Endothelial cell of umbilical vein (primary cell): ENCODE measurements around the gene SLF2. TPM values are rescaled to one million over a fixed set of nuclear protein-coding genes. Genes with fewer than 3 reads are reported as not detected.

Experiments used
- BruUV-seq: library from RNA; stranded (reverse); fragments of 400-500 nt; replicated peaks from 2 replicates; lab custom pipeline; 2021; lab: Mats Ljungman, UMichigan
- CTCF ChIA-PET: fragments of 300-600, 350-600 bp; sonication (Branson Sonifier 250); formaldehyde crosslinking; loops from one replicate; lab custom pipeline; 2021; ENCODE audit warnings: antibody characterized with exemption, inconsistent platforms; lab: Charles Lee
- POLR2A ChIA-PET: fragments of 300-600, 350-600 bp; sonication (Branson Sonifier 250); formaldehyde crosslinking; loops from one replicate; lab custom pipeline; 2021; ENCODE audit warnings: antibody characterized with exemption, inconsistent platforms; lab: Charles Lee
- DNase-seq: peaks from one replicate; pipeline ENCODE4 v3.0.0-alpha.2; 2011; ENCODE audit warnings: low read depth, low spot score
- FAIRE-seq: peaks from 2 replicates; lab custom pipeline; 2011; peaks lifted over from hg19 to GRCh38; lab: Jason Lieb, UNC
- H2AFZ ChIP-seq: 2 replicates; pipeline ENCODE4 v1.6.0; 2012; ENCODE audit warnings: low read depth, low read length, control low read depth, inconsistent platforms
- H3K27ac ChIP-seq: 2 replicates; pipeline ENCODE4 v1.5.1; 2011; ENCODE audit warnings: low read depth, mild to moderate bottlenecking, control low read depth, low read length, moderate library complexity; ENCODE audit not compliant: insufficient read depth
- H3K27me3 ChIP-seq, 2 experiments: 2 replicates each; pipeline versions ENCODE4 v1.6.0 to v1.6.1; 2011; ENCODE audit warnings: low read length in 2 of 2, mixed read lengths in 1 of 2; ENCODE audit not compliant: control insufficient read depth in 2 of 2, insufficient read depth in 2 of 2
- H3K36me3 ChIP-seq, 2 experiments: 2 replicates in 1 of 2; 3 replicates in 1 of 2; pipeline ENCODE4 v1.5.1; 2011; ENCODE audit warnings: low read length in 2 of 2, mild to moderate bottlenecking in 1 of 2, moderate library complexity in 1 of 2; ENCODE audit not compliant: control insufficient read depth in 2 of 2, insufficient read depth in 2 of 2; ENCODE audit errors: extremely low read depth in 1 of 2
- H3K4me1 ChIP-seq: 3 replicates; pipeline ENCODE4 v1.5.1; 2011; ENCODE audit warnings: mild to moderate bottlenecking, low read length; ENCODE audit not compliant: control insufficient read depth, insufficient read depth; ENCODE audit errors: extremely low read depth
- H3K4me2 ChIP-seq: 2 replicates; pipeline ENCODE4 v1.6.1; 2011; ENCODE audit warnings: low read length, control low read depth, mixed read lengths; ENCODE audit not compliant: insufficient read depth
- H3K4me3 ChIP-seq, 3 experiments: fragments of 200-600 bp in 1 of 3; sonication (generic), shearing (Covaris generic) in 1 of 3; replicated peaks in 1 of 3; 2 replicates each; pipeline ENCODE4 v1.5.1; 2011 to 2016; ENCODE audit warnings: control low read depth in 3 of 3, low read length in 3 of 3, mild to moderate bottlenecking in 2 of 3, inconsistent platforms in 1 of 3, low read depth in 1 of 3, moderate library complexity in 1 of 3; ENCODE audit not compliant: insufficient read depth in 1 of 3
- H3K79me2 ChIP-seq: 2 replicates; pipeline ENCODE4 v1.6.0; 2012; ENCODE audit warnings: low read length, inconsistent platforms; ENCODE audit not compliant: control insufficient read depth, insufficient read depth
- H3K9ac ChIP-seq: replicated peaks from 2 replicates; pipeline ENCODE3; 2011; ENCODE audit warnings: low read length, control low read depth; ENCODE audit not compliant: insufficient read depth; ENCODE audit errors: extremely low read depth
- H3K9me1 ChIP-seq: replicated peaks from 3 replicates; pipeline ENCODE4 v1.6.0; 2011; ENCODE audit warnings: mild to moderate bottlenecking, low read length; ENCODE audit not compliant: control insufficient read depth, insufficient read depth; ENCODE audit errors: extremely low read depth
- H3K9me3 ChIP-seq: replicated peaks from 2 replicates; pipeline ENCODE4 v1.5.1; 2012; ENCODE audit warnings: low read length, inconsistent platforms; ENCODE audit not compliant: control insufficient read depth, insufficient read depth
- H4K20me1 ChIP-seq: replicated peaks from 2 replicates; pipeline ENCODE3; 2011; ENCODE audit warnings: mild to moderate bottlenecking, low read length; ENCODE audit not compliant: control insufficient read depth, insufficient read depth; ENCODE audit errors: extremely low read depth
- EZH2 ChIP-seq: IDR thresholded peaks from 2 replicates; pipeline ENCODE4 v1.6.1; 2012; ENCODE audit warnings: borderline replicate concordance, low read depth, mild to moderate bottlenecking, moderate library complexity, low read length, inconsistent platforms; ENCODE audit not compliant: severe bottlenecking
- FOS ChIP-seq: IDR thresholded peaks from 2 replicates; pipeline ENCODE4 v1.6.1; 2011; ENCODE audit warnings: mild to moderate bottlenecking, low read length, moderate library complexity, borderline replicate concordance; ENCODE audit not compliant: insufficient read depth
- GATA2 ChIP-seq: IDR thresholded peaks from 2 replicates; pipeline ENCODE4 v1.7.0; 2011; ENCODE audit warnings: low read depth, mild to moderate bottlenecking, moderate library complexity, mixed read lengths, low read length; ENCODE audit not compliant: insufficient read length, insufficient read depth
- JUN ChIP-seq: IDR thresholded peaks from 2 replicates; pipeline ENCODE4 v1.6.1; 2011; ENCODE audit warnings: borderline replicate concordance, low read depth; ENCODE audit not compliant: insufficient read length, insufficient read depth
- MYC ChIP-seq: IDR thresholded peaks from one replicate; pipeline ENCODE4 v1.6.1; 2011; ENCODE audit warnings: mild to moderate bottlenecking, low read depth, low read length
- POLR2A ChIP-seq: IDR thresholded peaks from 2 replicates; pipeline ENCODE4 v1.6.1; 2012; ENCODE audit warnings: low read depth, mild to moderate bottlenecking, control low read depth, low read length
- POLR2AphosphoS5 ChIP-seq: IDR thresholded peaks from 2 replicates; pipeline ENCODE4 v1.6.1; 2012; ENCODE audit warnings: low read depth, mild to moderate bottlenecking, control low read depth, low read length, moderate library complexity; ENCODE audit not compliant: insufficient read depth
- dilution Hi-C: fragments of 300-500 bp; cut with MboI; formaldehyde crosslinking; loops from one replicate; pipeline ENCODE4 v1.15.0; 2019; ENCODE audit warnings: low sequenced_read_pairs; ENCODE audit not compliant: extremely low pct_ligation_motif_present
- intact Hi-C: fragments of 100-400 bp; cut with micrococcal nuclease; formaldehyde crosslinking; loops from one replicate; pipeline ENCODE4 v1.10.0; 2022
- polyA plus RNA-seq, 4 experiments: library from polyadenylated mRNA; depleted of rRNA in 3 of 4; stranded (reverse) in 3 of 4; unstranded in 1 of 4; fragments of >200 nt; gene quantifications; 2 replicates each; pipeline versions ENCODE4 v1.2.1 to v1.2.3, GENCODE V29; 2011 to 2012; ENCODE audit warnings: missing spikeins in 1 of 4
- total RNA-seq: library from RNA; stranded (reverse); gene quantifications from 2 replicates; pipeline ENCODE4 v1.2.3, GENCODE V29; 2021
- TF ChIP-seq, protein P1 (sequence below): IDR thresholded peaks from 2 replicates; pipeline ENCODE4 v1.6.1; 2011; ENCODE audit not compliant: insufficient read depth, insufficient read length
- TF ChIP-seq, protein P2 (sequence below), 2 donors: IDR thresholded peaks; 1 replicate in 1 of 2; 2 replicates in 1 of 2; pipeline ENCODE4 v1.5.1; 2011; ENCODE audit warnings: low read length in 2 of 2, mild to moderate bottlenecking in 2 of 2, moderate library complexity in 2 of 2, control low read depth in 1 of 2, inconsistent platforms in 1 of 2, low read depth in 1 of 2; ENCODE audit not compliant: insufficient read depth in 1 of 2; ENCODE audit errors: extremely low read depth in 1 of 2

Gene SLF2
- total and polyA plus RNA-seq, 2 donors (not counting 3 experiments of a cell fraction or from before 2014, with no cell fraction given): 7.5 to 35.5 TPM

DNA sequence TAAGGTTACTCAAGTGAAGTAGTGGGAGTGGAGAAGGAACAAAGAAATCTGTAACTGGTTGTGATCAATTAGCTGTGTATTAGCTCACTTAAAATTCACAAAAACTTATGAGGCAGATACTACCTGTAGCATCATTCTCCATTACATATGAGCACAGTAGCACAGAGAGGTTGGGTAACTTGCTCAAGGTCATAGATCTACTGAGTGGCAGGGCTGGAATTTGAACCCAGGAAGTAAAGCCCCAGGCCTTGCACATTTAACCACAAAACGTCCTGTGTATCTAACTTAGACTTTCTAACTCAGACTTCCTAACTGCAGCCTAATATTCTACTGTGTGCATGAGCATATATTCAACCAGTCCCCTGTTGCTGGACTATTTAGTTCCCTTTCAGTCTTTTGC, 5.6 kb upstream of the SLF2 start:
- no peak overlapping the region for H3K4me2 ChIP-seq
- no peak for FAIRE-seq

More for the DNA sequence above, 5.6 kb upstream of the SLF2 start:
- no peak overlapping the region for H2AFZ ChIP-seq
- dilution Hi-C loops: no loop called here
- H3K27me3 ChIP-seq: peaks cover 0 to 13% of the 10 kb centered on the region in 2 experiments
- H3K36me3 ChIP-seq: no peaks in the 10 kb centered on the region
- ChIA-PET CTCF (no interaction called here), POLR2A (no interaction called here)
- TF ChIP-seq, protein P1, sequence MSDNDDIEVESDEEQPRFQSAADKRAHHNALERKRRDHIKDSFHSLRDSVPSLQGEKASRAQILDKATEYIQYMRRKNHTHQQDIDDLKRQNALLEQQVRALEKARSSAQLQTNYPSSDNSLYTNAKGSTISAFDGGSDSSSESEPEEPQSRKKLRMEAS: no peak
- TF ChIP-seq GATA2 (no peak), POLR2A (no peak), JUN (no peak), EZH2 (no peak), POLR2AphosphoS5 (no peak), MYC (no peak), FOS (no peak)
- TF ChIP-seq, protein P2, sequence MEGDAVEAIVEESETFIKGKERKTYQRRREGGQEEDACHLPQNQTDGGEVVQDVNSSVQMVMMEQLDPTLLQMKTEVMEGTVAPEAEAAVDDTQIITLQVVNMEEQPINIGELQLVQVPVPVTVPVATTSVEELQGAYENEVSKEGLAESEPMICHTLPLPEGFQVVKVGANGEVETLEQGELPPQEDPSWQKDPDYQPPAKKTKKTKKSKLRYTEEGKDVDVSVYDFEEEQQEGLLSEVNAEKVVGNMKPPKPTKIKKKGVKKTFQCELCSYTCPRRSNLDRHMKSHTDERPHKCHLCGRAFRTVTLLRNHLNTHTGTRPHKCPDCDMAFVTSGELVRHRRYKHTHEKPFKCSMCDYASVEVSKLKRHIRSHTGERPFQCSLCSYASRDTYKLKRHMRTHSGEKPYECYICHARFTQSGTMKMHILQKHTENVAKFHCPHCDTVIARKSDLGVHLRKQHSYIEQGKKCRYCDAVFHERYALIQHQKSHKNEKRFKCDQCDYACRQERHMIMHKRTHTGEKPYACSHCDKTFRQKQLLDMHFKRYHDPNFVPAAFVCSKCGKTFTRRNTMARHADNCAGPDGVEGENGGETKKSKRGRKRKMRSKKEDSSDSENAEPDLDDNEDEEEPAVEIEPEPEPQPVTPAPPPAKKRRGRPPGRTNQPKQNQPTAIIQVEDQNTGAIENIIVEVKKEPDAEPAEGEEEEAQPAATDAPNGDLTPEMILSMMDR (IDR thresholded peaks at IDR 0.05; ENCODE audit: extremely low read depth in 1 of 2, insufficient read depth in 1 of 2, low read depth in 1 of 2, low read length in 2 of 2): no peak
- H3K9me3 ChIP-seq: no peaks in the 10 kb centered on the region
- H3K79me2 ChIP-seq: no peaks in the 10 kb centered on the region
- H3K27ac ChIP-seq: no peak overlapping the region
- H4K20me1 ChIP-seq: no peaks in the 10 kb centered on the region
- DNase-seq: no peak
- no peak overlapping the region for H3K9ac ChIP-seq
- BruUV-seq: no TSS peak
- H3K9me1 ChIP-seq: no peaks in the 10 kb centered on the region
- H3K4me3 ChIP-seq: no peak overlapping the region
- H3K4me1 ChIP-seq: peaks cover 14% of the 10 kb centered on the region
- intact Hi-C loops: no loop called here
